Measurements from ENCODE around the gene ARHGEF6. TPM values are rescaled to one million over a fixed set of nuclear protein-coding genes. Genes with fewer than 3 reads are reported as not detected.

ARHGEF6 gene
- total and polyA plus RNA-seq, 8 donors, result 1.7 to 22.9 (median 8.1) TPM

DNA sequence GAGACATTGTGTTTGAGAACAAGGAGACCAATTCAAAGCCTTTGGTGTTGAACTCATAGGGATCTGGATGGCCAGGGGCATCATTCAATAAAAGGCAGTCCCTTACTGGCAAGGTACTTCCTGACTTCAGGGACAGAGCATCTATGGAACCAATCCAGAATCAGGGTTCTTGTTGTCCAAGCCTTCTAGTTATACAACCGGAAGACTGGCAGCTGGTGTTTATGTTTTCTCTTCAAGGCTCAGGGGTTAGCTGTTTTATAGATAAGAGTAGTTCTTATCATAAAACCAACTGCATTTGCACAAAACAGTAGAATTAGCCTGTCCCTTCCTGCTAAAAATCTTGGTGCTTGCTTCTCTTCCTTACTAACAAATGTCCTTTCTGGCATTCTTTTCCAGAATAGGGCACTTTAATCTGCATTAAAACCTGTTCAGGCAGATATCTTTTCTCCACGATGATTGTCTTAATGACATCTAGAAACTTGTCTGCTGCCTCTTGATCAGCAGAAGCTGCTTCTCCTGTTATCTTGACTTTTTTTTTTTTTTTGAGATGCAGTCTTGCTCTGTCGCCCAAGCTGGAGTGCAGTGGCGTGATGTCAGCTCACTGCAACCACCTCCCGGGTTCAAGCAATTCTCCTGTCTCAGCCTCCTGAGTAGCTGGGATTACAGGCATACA is 38.4 kb upstream of the ARHGEF6 start:
- no peaks in the 10 kb centered on the region for H3K9me3 ChIP-seq
- no peak overlapping the region for H3K27ac ChIP-seq
- TF ChIP-seq POLR2AphosphoS5 (IDR thresholded peaks at IDR 0.05) (no peak), POLR2A (IDR thresholded peaks at IDR 0.05) (no peak), EP300 (IDR thresholded peaks at IDR 0.05) (no peak)
- TF ChIP-seq, protein P1, sequence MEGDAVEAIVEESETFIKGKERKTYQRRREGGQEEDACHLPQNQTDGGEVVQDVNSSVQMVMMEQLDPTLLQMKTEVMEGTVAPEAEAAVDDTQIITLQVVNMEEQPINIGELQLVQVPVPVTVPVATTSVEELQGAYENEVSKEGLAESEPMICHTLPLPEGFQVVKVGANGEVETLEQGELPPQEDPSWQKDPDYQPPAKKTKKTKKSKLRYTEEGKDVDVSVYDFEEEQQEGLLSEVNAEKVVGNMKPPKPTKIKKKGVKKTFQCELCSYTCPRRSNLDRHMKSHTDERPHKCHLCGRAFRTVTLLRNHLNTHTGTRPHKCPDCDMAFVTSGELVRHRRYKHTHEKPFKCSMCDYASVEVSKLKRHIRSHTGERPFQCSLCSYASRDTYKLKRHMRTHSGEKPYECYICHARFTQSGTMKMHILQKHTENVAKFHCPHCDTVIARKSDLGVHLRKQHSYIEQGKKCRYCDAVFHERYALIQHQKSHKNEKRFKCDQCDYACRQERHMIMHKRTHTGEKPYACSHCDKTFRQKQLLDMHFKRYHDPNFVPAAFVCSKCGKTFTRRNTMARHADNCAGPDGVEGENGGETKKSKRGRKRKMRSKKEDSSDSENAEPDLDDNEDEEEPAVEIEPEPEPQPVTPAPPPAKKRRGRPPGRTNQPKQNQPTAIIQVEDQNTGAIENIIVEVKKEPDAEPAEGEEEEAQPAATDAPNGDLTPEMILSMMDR (IDR thresholded peaks at IDR 0.05), result no peak
- no peak overlapping the region for H3K4me3 ChIP-seq
- intact Hi-C loops (cut with DNase I; ENCODE audit: low total_unique reads), result no loop called here
- 60 to 67% (median 63%) methylated on average over 5 of the region's 5 CpGs for whole genome bisulfite sequencing, 5 donors
- no peaks in the 10 kb centered on the region for H3K27me3 ChIP-seq
- peaks cover 0 to 12% (median 4%) of the 10 kb centered on the region in 4 donors for H3K36me3 ChIP-seq
- DNase-seq, result no peak
- no peaks in the 10 kb centered on the region for H3K4me1 ChIP-seq

DNA sequence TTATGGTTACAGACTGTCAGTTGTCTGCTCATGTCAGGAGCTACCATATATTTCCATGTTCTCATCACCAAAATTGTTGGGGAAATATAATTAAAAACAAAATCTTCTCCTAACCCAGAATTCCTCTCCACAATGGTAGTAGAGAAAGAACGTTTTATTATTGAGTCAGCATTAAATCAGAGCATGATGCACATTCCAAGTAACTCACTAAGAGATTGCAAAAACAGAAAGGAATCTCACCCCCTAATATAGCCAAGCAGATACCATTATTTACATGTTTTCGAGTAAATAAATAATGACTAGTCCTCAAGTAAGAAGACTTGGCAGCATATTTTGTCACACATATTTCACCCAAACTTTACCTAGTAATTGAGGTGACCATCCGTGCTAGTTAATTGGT is 36.2 kb upstream of the ARHGEF6 start:
- H3K36me3 ChIP-seq, result peaks cover 0 to 12% (median 4%) of the 10 kb centered on the region in 4 donors
- no peaks in the 10 kb centered on the region for H3K27me3 ChIP-seq
- H3K27ac ChIP-seq, result no peak overlapping the region
- no peak overlapping the region for H3K4me3 ChIP-seq
- DNase-seq, result no peak
- H3K4me1 ChIP-seq, result no peaks in the 10 kb centered on the region
- TF ChIP-seq POLR2A (IDR thresholded peaks at IDR 0.05), result no peak
- no peak for TF ChIP-seq EP300 (IDR thresholded peaks at IDR 0.05)
- TF ChIP-seq, protein P1 (IDR thresholded peaks at IDR 0.05), result no peak
- no peak for TF ChIP-seq POLR2AphosphoS5 (IDR thresholded peaks at IDR 0.05)
- WGBS, 5 donors, result 63 to 81% (median 74%) methylated on average over 3 of the region's 3 CpGs
- no peaks in the 10 kb centered on the region for H3K9me3 ChIP-seq
- intact Hi-C loops (cut with DNase I; ENCODE audit: low total_unique reads), result no loop called here

DNA sequence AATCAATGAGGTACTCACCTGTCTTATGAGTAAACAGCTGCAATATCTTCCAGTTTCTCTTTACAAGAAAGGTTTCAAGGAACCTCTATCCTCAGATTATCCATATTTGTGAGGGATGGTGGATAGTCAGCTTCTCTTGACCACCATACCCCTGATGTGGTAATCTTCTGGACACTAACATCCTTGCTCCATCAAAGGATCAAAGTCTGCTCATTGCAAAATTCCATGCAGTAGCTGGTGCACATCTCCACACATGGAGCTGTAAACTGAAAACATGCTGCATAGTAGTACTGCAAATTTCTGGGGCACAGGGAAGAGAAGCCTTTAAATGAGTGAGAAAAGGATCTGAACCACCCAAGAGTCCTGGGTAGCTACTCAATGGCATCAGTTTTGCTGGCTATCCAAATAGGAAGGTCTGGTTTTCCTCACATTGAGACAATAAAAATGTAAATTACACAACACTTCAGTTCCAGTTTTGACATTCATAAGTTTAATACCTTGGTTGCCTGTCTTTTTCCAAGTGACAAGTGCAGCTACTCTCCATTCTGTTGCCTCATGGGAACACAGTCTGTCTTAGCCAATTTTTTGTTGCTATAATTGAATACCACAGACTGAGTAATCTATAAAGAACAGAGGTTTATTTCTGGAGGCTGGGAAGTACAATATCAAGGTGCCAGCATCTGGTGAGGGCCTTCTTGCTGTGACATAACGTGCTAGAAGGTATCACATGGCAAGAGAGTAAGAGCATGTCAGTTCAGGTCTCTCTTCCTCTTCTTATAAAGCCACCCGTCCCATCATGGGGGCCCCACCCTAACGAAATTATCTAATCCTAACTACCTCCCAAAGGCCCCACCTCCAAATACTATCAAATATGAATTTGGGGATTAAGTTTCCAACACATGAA is 34.4 kb upstream of the ARHGEF6 start:
- WGBS, 5 donors, result 61 to 88% (median 79%) methylated on average over 3 of the region's 3 CpGs
- no peak for DNase-seq
- Histone ChIP-seq H3K4me3 (no peak overlapping the region), H3K4me1 (no peaks in the 10 kb centered on the region), H3K27me3 (no peaks in the 10 kb centered on the region), H3K27ac (no peak overlapping the region), H3K36me3 (peaks cover 0 to 6% (median 1%) of the 10 kb centered on the region in 4 donors), H3K9me3 (no peaks in the 10 kb centered on the region)
- TF ChIP-seq POLR2AphosphoS5 (IDR thresholded peaks at IDR 0.05), result no peak
- TF ChIP-seq EP300 (IDR thresholded peaks at IDR 0.05), result no peak
- TF ChIP-seq, protein P1 (IDR thresholded peaks at IDR 0.05), result no peak
- TF ChIP-seq POLR2A (IDR thresholded peaks at IDR 0.05), result no peak
- intact Hi-C loops (cut with DNase I; ENCODE audit: low total_unique reads), result no loop called here

DNA sequence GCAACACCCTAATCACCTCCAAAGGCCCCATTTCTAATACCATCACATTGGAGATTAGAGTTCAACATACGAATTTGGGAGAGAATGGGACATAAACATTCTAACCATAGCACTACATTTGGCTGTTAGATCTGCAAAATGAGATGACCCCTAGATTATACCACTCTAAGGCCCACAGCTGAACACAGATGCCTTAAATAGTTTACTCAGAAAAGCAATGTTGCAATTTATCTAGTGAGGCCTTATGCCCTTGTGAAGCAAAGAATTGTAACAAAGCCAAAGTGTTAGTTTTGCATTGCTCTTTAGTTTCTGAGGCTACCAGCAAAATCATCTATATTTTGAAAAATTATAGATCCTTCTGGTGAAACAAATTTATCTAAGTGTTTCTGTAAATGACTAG is 31.6 kb upstream of the ARHGEF6 start:
- Histone ChIP-seq H3K27me3 (no peaks in the 10 kb centered on the region), H3K36me3 (no peaks in the 10 kb centered on the region), H3K4me1 (no peaks in the 10 kb centered on the region), H3K9me3 (no peaks in the 10 kb centered on the region), H3K27ac (no peak overlapping the region), H3K4me3 (no peak overlapping the region)
- intact Hi-C loops (cut with DNase I; ENCODE audit: low total_unique reads), result no loop called here
- no peak for DNase-seq
- TF ChIP-seq POLR2A (IDR thresholded peaks at IDR 0.05) (no peak), POLR2AphosphoS5 (IDR thresholded peaks at IDR 0.05) (no peak), EP300 (IDR thresholded peaks at IDR 0.05) (no peak)
- TF ChIP-seq, protein P1 (IDR thresholded peaks at IDR 0.05), result no peak
- 38 to 84% (median 73%) methylated on average over 1 of the region's 1 CpG for WGBS, 5 donors

All from stomach (tissue), 9 donors.